SK-N-DZ (cell line): ENCODE measurements around the gene TMEM117. TPM values are rescaled to one million over a fixed set of nuclear protein-coding genes. Genes with fewer than 3 reads are reported as not detected.

Experiments used
- DNase-seq: peaks from one replicate; pipeline ENCODE4 v3.0.0-alpha.2; 2015; ENCODE audit warnings: low spot score
- polyA plus RNA-seq, 2 experiments: library from polyadenylated mRNA; depleted of rRNA; stranded (reverse); fragments of >200 nt; gene quantifications; 2 replicates each; pipeline ENCODE4 v1.2.3, GENCODE V29; 2014

TMEM117 gene
- 12.0 and 14.6 TPM in 2 replicates for polyA plus RNA-seq (2014; cell fraction: cytosol; rRNA removed)
- polyA plus RNA-seq (2014; cell fraction: nucleus; rRNA removed): 8.9 and 14.2 TPM in 2 replicates

DNA sequence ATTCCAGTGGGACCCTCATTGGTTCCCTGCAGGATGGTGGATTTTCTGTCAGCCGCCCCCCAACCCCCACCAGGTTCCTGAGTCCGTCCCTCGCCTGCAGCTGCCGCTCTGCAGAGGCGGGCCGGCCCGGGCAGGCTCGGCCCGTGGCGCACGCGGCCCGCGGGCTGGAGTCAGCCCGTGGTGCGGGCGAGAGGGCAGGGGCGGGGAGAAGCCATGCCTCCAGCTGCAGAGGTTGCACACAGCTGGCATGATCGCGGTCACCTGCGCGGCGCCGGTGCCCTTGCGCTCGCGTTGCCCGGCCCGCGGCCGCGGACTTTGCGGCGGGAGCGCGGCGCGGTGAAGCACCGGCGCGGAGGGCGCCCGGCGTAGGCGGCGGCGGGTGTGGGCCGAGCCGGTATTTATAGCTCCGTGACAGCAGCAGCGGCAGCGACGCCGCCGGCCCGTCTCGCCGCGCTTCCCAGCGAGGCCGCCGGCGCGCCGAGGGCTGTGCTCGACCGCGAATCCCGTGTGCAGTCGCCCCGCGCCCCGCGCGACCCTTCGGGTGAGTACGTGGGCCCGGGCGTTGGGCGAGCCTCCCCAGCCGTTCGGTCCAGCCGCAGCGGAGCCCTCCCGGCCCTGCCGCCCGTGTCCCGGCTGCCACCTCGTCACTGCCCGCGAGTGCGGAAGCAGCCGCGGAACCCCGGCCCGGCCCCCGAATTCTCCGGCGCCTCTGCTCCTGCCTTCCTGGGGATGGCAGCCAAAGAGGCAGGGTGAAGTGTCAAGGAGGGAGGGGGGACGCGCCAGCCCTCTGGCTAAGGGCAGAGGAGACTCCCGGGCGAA, at the start of gene TMEM117:
TMEM117 (plus strand) TSS at position 426 of the 819 bp plus-strand sequence.
- peak; percentile 57 for DNase-seq

DNA sequence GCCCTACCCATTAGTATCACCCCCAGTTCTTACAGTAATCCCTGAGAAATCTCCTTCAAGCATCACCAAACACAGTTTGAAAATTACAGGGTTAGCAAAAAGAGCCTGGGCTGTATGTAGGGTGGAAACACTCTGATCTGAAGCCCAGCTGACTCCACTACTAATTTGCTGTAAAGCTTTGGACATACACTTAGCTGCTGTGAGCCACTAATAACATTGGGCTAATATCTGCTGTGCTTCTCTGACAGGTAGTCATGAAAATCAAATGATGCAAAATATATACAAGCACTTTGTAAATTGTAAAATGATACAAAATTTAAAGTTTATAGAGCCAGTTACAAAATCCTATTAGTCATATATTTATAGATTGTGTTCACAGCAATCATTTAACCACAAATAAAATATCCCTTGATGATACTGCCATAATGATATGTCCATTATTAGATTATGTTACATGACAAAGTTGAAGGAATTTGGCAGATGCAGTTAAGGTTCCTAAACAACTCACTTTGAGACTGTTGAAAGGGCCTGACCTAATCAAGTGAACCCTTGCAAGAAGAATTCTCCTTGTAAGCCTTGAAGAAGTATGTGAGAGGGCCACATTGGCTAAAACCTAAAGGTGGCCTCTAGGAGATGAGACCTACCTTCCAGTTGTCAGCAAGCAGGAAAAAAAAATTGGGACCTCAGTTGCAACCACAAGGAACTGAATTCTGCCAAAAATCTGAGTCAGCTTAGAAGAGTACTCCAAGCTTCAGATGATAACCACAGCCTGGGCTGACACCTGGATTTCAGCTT, 48.8 kb upstream of the TMEM117 start:
- DNase-seq: no peak

DNA sequence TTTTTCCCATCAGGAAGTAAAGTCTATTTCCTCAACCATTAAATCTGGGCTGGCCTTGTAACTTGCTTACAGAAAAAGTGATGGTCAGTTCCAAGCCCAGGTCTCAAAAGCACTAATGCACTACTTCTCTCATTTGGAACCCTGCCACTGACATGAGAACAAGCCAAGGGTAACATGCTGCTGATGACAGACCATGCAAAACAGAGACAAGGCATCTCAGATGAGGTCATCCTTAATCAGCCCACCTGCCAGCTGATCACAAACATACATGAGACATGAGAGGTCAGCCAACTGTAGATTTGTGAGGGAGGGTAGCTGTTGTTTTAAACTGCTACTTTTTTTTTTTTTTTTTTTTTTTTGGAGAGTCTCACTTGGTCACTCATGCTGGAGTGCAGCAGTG, 45.9 kb upstream of the TMEM117 start:
- no peak for DNase-seq

DNA sequence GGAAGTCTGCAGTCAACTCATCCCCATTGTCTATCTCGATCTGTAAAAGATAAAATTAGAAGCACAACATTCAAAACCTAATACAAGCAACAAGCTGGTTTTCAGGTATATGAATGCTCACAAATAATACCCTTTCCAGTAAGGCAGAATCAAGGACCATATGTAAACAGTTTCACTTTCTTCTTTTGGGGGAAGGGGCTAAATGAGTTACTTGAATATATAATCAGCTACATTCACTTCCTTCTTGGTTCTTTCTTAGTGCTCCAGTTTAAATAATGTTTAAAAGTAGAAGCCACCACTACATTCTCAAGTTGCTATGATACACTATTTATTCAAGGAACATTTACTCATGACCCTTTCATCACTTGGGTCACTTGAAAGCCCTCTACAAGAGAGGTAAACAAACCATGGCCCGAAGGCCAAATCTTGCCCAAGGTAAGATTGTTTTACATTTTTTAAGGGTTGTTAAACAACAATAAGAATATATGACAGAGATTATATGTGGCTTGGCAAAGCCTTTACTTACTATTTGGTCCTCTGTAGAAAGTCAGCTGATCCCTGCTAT, 40.1 kb upstream of the TMEM117 start:
- no peak for DNase-seq

DNA sequence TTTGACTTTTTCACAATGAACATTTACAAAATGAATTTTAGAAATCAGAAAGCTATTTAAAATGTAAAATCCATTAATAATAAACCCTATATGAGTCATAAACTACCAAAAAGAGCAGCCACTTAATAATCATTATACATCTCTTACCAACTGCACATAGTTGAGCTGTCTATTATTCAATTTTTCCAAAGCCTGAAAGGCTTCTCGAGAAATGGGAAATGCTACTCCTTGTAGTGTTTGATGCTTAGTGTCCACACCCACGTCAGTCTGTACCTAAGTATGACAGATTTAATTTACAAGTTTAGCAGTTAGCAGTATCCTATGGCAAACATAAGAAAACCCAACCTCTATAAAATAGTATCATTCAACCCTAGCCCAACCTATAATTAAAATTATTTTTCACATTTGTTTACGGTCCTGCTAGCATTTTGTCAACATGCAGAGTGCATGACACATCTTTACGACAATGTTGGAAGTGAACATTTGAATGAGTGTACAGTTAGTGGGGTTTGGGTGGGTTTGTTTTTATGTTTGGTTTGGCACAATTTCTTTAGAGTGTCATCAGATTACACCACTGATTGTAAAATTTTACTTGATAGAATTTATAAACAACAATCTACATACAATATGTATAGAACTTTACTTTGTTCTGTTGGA, 38.2 kb upstream of the TMEM117 start:
- no peak for DNase-seq

DNA sequence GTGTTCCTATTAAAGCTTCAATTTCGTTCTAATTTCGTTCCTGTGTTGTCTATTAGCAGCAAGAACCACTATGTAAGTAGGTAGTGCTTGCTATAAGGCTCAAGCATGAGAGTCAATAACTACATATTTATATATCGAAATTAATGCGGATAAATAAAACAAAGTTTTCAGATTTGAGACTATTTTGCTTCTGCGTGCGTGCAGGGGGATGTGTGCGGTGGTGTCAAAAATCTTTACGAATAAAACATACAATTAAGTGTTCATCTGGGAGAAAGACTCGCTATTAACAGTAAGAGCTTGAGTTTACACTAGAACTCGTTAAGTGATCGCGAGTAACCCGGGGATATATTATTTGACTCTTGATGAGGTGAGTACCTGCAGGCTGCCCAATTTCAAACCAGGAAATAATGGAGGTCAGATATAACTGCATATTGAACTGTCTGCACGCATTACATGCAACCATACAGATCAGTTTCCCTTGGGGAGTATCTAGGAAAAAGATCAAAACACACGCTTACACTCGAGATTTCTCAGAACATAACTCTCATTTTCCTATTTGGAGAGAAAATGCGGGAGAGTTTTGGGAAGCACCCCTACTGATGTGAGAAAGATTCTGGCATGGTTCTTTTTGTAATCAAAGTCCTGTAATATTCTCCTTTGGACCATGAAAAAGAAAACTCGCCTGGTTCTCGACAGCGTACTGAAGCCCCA, 30.6 kb upstream of the TMEM117 start:
- no peak for DNase-seq

DNA sequence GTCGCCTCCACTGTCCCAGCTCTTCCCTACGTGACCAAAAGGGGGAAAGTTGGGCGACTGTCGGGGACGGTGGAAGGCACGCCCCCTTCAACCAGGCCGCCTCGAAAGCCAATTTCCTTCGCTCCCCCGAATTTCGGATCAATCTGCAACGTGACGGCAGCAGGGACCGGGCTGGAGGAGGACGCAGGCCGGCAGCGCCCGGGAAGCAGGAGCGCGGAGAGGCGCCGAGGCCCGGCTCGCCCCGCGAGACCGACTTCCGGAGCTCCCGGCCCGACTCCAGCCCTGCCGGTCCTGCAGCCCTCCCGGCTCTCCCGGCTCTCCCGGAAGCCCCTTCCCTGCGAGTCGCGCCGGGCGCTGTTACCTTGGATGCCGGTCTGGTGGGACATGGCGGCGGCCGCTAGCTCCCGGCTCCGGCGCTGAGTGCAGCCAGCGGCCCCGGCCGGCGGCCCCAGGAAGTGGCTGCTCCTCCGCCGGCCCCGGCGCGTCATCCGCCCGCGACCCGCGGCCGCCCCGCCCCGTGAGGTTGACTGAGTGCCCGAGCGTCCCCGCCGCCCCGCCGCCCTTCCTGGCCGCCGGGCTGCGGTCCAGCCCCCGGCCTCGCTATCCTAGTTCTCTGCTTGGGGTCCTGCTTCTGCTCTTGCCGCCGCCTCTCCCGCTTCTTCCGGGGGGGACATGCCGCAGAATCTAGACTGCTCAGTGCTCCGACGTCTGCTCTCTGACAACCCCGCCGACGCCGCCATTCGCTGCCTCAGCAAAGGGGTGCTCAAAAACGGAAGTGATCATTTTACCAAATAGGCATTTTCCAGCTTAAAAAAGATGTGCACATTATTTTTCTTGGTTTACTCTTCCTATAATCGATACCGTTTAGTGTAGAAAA, 29.8 kb upstream of the TMEM117 start, which contains the start of gene TWF1:
TWF1 (minus strand) TSS at position 458 of the 877 bp plus-strand sequence; CDS start at position 386, 72 bp downstream.
- peak; percentile 78 for DNase-seq

DNA sequence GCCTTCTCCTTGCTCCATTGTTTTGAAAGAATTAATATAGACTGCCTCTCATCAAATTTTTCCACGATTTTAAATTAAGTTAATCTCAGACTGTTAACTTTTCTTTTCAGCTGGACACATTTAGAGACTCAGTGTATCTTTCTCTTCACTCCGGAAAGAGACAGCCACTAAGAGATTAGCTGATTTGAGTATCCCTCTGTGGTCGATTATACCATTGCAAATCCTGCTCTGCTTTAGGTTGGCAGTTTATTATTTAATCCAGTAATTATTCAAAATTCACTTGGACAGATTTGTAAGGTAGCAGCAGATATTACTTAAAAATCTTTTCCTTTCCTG, 29.2 kb upstream of the TMEM117 start:
- DNase-seq: peak; percentile 12

DNA sequence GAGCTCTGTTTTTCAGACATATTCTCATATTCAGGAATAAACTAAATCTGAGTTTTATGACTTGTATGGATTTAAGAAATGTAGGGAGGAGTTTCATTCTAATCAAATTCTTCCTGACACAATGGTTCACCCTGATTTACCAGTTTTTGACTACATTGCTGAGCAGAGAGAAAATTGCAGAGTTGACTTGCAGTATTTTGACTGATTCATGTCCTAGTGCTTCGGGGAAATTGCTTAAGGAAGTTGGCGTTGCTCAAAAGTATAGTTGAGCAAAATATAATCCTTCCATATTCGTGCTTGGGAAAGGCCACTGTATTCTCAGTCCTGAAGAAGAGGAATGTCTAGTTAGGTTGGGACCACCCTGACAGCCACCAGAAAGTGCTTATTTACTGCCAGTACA, 28.5 kb upstream of the TMEM117 start:
- DNase-seq: no peak

DNA sequence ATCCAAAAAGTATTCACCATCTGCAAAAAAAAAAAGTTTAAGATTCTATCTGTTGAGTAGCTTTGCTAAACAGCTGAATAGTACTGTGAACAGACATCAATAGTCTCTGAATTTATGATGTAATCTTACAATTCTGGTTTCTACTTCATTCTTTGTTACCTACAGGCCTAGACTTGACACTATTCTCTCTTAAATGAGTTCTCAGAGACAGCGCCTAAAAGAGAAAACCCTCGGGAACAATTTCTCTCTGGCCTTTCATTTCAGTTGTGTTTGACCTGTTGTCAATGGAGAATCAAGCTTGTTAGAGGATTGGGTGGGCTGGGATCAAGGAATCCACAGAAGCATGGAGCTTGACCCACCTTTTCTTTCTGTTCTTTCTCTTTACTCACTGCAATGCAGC, 23.8 kb upstream of the TMEM117 start:
- DNase-seq: no peak

DNA sequence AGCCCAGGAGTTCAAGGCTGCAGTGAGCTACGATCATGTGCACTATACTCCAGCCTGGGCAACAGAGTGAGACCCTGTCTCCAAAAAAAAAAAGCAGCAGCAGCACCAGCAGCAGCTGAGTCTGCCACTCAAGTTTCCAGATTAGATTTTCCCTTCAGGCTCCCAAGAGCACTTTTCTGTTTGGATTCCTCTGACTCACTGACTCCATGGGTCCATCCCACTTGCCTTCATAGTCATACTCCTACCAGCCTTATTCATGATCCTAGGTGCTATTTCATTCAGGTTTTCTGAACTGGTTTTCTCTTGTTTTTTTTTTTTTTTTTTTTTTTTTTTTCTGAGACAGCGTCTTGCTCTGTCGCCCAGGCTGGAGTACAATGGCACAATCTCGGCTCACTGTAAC, 23.0 kb upstream of the TMEM117 start:
- no peak for DNase-seq

DNA sequence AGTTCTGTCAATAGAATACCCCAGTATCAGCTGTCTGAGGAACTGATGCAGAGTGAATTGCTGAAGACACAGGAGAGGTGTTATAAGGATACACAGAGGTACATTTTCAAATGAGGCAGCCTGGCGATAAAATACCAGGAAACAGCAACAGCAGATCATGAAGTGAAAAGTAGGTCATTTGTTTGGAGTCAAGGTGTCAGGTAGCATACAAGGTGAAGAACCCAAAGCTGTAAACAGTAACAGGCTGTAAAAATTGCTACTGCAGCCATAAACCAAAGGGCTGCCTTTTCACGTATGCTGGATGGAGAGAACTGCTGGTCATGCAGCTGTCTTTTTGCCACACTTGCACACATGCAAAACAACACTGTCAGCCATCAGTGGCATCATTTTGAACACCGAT, 20.5 kb upstream of the TMEM117 start:
- DNase-seq: no peak

DNA sequence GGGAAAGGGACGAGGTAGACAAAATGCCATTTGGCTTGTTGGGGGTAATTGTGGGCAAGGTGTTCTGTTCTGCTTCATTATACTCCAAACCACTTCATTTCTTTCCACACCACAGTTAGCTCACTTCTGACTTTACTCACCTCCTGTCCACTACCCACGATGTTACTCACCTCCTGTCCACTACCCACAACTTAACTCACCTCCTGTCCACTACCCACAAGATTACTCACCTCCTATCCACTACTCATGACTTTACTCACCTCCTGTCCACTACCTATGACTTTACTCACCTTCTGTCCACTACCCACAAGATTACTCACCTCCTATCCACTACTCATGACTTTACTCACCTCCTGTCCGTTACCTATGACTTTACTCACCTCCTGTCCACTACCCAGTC, 19.7 kb upstream of the TMEM117 start:
- DNase-seq: no peak

DNA sequence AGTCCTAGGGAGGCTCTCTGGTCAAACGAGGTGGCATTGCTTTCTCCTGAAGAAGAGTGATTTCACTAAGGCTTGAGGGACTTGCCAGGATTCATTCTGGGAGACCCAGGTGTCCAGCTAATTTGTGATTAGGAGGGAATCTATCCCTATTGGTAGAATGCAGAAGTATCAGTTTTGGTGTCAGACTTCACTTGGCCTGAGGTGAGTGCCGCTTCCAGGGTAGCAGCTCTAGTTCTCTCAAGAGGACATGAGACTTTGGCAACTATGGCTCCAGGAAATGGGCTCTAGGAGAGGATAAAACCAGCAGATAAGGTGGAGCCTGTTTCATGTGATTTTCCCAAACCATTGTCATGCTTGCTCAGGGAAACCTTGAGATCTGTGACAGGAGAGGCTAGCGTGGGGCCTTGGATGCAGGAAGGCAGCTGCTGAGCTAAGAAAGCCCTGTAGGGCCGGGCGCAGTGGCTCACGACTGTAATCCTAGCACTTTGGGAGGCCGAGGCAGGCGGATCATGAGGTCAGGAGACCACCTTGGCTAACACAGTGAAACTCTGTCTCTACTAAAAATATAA, 11.6 kb upstream of the TMEM117 start:
- DNase-seq: no peak

DNA sequence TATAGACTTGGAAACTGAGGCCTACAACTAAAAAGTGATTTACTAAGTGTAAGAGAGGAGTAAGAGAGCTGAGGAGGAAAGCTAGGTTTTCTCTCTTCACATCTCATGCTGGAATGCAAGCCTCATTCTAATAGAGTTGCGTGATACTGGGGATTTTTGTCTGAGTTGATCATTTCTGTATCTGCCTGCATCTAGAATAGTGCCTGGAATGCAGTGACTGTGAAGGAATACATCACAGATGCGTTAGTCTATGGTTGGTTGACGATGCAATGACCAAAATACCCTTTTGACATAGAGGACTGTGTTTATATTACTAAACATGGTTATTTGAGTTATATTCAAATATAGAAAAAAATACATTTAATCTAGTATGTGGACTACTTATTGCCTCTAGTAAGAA, 9.2 kb upstream of the TMEM117 start:
- DNase-seq: no peak

DNA sequence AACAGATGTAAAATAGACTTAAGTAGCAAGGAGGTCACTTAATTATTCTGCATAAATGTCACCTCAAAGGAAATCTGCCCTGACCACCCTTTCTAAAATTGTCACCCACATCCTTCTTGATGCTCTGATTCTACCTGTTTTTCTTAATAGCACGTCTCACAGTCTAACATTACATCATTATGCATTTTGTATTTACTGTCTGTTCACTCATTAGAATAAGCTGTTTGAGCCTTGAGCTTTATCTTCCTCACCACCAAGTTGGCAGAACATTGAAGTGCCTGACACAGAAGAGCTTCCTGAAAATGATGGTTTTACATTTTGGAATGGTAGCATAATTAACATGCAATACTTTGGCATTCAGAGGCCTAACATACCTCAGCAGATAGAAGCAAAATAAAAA, 8.8 kb upstream of the TMEM117 start:
- DNase-seq: no peak

DNA sequence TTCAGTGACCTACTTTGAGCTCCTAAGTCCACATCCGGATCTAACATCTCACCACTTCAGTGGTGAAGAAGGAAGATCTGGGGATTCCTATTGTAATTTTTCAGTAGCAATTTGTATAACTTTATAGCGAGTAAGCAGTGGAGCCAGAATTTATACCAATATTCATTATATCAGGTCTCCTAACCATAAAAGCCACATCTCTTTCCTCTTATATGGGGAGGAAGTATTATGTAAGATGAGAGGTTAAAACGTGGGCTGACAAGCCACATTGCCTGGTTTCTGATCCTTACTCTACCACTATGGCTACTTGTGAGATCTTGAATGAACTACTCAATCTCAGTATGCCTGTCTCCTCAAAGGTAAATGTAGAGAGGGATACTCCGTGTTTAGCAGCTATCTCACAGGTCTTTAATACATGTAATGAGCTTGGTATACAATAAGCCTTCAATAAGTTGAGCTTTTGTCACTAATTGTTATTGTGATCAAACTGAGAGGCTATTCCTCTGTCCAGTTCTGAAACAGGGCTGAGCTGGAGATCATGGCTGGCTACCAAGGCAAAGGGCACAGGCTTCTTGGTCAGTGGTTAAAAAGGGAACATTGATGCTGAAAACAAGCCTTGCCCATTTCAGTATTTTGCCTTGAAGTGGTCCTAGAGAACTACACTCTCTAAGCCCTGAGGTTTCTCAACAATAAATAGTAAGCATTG, 3.3 kb upstream of the TMEM117 start:
- no peak for DNase-seq

DNA sequence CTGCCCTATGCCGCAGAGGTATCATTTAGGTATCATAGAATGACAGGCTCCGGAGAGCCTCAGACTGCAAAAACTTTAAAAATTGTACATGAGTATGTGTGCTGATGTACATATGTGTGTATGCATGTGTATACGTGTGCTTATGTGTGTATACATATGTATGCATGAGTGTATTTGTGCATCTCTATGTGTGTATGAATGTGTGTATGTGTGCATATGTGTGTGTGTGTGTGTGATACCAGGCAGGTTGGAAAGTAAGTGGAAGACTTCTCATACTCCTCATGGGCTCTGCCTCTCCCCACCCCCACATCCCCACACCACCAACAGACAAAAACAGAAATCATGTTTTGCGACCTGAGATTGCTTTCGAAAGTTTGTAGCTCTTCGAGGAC, 621 bp upstream of the TMEM117 start:
- DNase-seq: no peak

DNA sequence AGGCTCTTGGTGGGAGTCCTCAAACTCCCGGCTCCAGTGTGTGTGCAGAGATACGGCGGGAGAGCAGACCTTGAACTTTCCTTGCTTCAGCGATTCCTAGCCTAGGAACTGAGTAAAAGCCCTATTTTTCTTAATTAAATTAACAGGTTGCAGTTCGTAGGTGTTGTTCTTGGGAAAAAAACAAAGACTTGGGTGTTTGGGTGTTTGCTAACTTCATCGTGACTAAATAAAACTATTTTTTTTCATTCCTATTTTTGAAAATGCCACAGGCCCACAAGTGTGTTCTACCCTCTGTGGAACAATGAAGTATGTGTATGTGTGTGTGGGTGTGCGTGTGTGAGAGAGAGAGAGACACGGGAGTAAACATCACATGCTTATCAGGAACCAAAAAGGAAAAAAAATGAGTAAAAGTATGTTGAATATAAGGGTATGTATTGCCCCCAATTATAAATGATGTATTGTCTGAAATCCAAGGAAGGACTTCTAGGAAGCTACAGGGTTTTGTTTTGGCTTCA, 651 bp downstream of the TMEM117 start:
- DNase-seq: no peak
